GM19328 (cell line): ENCODE results near the gene DIO3.
"Not testable (repeated sequence)": the region's sequence is repeated elsewhere in the genome, so short reads cannot be mapped to it uniquely, and the experiment has no call there.

ENCODE experiments used
- ATAC-seq: cut with Tn5 transposase; IDR thresholded peaks from one replicate; pipeline ENCODE4 v1.9.1; 2021; ENCODE audit warnings: mild to moderate bottlenecking, moderate library complexity; ENCODE audit not compliant: unreplicated experiment

DIO3 gene

GRCh38 chr14:101540481-101541462 lies 20.5 kb upstream of the DIO3 start:
- no peak for ATAC-seq

DNA sequence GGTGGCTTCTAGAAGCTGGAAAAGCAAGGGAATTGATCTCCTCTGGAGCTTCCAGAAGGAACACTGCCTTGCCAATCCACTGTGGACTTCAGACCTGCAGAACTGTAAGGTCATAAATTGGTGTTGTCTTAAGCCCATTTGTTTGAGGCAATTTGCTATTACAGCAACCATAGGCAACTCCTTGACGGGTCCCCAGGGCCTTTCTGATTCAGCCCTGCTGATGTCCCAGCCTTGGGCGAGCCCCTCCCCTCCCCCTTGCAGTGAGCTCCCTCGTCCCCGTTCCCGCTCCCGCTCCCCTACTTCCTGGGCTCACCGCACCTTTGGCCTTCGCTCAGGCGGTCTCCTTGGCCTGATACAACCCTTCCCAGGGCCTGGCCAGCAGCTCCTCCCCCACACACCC lies 18.9 kb upstream of the DIO3 start:
- ATAC-seq = no peak

GRCh38 chr14:101543814-101544213 lies 17.5 kb upstream of the DIO3 start:
- no peak for ATAC-seq

- no peak for ATAC-seq
Measured at GRCh38 chr14:101544550-101544949, 16.7 kb upstream of the DIO3 start.

DNA sequence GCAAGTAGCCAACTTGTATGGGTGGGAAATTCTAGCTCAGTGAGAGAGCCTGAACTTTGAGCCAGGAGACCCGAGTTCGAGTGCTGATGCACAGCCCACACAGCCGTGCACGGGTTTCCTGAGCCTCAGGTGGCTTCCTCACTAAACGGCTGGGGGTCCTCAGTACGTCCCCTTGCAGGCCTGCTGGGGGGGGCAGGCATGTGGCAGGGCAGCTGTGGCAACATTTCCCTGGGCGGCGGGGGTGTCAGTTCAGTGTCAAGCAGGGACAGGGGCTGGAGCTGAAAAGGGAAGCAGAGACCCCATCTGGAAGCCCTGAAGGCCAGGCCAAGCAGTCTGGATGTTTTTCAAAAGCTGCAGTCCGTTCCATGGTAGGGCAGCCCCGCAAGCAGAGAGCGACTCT lies 14.6 kb upstream of the DIO3 start:
- ATAC-seq = no peak

DNA sequence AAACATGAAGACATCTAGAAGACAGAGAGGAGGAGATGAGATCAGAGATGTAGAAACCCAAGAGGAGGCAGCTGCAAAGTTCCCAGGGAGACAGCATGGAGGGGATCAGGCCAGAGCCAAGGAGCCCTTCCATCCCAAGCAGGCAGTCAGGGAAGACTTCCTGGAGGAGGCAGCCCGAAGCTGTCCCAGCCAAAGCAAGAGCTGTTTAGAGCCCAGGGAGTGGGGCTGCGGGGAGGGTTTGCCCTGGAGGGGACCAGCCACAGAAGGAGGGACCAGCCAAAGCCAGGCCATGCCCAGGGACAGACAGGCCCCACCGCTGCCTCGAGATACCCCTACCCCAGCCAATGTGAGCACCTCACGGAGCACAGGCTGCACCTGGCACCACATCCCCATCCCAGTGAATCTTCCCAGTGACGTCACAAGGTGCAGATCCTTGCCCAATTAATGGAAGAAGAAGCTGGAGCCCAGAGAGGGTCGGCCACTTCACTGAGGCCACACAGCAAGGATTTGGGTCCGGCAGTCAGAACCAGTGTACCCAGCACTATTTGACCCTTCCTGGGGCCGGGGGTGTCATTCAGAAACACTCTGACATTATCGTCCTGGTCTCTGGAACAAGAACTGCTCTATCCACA lies 14.1 kb upstream of the DIO3 start:
- ATAC-seq = no peak

- no peak for ATAC-seq
Measured at GRCh38 chr14:101547961-101548669, 13.2 kb upstream of the DIO3 start.

- no peak for ATAC-seq
Measured at GRCh38 chr14:101548710-101549109, 12.6 kb upstream of the DIO3 start.

- no peak for ATAC-seq
Measured at GRCh38 chr14:101549154-101549553, 12.1 kb upstream of the DIO3 start.

DNA sequence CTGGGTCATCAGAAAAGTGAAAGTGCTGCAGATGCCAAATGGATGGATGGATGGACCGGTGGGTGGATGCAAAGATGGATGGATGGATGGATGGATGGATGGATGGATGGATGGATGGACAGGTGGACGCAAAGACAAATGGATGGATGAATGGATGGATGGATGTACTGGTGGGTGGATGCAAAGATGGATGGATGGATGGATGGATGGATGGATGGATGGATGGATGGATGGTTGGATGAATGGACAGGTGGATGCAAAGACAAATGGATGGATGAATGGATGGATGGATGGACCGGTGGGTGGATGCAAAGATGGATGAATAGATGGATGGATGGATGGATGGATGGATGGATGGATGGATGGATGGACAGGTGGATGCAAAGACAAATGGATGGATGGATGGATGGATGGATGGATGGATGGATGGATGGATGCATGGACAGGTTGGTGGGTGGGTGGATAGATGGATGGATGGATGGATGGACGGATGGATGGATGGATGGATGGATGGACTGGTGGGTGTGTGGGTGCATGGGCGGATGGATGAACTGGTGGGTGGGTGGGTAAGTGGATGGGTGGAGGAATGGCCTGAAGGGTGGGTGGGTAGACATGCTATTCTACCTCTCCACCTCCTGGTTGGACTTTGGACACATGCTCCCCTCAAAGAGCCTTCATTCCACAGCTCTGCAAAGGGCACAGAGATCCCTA lies 10.9 kb upstream of the DIO3 start:
- ATAC-seq = not testable (repeated sequence)

GRCh38 chr14:101551729-101552595 lies 9.3 kb upstream of the DIO3 start:
- no peak for ATAC-seq

DNA sequence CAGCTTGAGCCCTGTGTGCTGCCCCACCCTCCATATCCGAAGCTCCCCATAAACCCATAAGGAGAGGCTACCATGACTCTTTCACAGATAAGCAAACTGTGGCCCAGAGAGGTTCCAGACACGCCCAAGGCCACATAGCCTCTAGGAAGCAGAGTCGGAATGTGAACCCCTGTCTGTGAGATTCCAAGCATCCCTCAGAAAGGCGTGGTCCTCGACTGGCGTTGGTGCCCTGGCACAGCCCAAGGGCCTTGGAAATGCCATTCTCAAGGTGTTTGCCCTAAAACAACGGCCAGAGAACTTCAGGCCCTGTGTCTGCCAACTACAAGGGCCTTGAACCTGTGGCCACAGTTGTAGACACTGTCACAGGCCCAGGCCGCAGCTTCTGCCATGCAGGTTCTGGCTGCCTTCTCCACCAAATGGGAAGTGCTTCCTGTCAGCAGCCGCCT lies 8.5 kb upstream of the DIO3 start:
- no peak for ATAC-seq

GRCh38 chr14:101553393-101553792 lies 7.9 kb upstream of the DIO3 start:
- ATAC-seq = no peak

DNA sequence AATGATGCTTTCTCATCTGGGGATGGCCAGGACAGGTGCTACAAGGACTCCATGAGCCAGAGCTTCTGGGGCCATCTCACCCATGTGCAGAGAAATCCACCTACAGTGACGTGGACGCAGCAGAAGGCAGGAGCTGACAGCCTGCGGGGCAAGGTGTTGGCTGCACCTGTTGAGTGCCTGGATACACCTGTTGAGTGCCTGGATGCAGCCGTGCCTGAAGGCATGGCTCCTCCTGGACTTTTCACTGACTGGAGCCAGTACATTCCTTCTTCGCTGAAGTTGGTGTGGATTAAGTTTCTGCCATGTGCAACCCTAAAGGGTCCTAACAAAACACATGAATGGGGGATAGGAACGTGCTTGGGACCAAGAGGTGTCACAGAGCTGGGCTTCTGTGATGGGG lies 7.4 kb upstream of the DIO3 start:
- no peak for ATAC-seq

- no peak for ATAC-seq
Measured at GRCh38 chr14:101554991-101555668, 6.2 kb upstream of the DIO3 start.

- not testable (repeated sequence) for ATAC-seq
Measured at GRCh38 chr14:101555669-101556043, 5.6 kb upstream of the DIO3 start.

DNA sequence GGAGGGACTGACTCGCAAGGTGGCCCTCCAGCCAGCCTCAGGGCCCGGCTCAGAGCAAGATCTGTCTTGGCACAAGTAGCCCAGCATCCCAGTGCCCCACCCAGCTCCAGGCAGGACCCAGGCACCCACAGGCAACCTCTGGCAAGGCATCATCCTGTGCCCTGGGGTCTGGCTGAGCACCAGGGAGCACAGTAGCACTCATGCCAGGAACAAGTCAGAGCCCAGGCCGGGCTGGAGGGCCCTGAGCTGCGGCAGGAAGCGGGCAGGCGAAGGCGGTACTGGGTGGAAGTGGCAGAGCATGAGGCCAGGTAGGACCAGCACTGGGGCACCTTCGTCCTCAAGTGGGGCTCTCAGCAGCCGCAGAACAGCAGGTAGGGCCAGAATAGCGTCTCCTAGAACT lies 5.2 kb upstream of the DIO3 start:
- ATAC-seq = no peak

- no peak for ATAC-seq
Measured at GRCh38 chr14:101556566-101557320, 4.6 kb upstream of the DIO3 start.

GRCh38 chr14:101557321-101557695 lies 4.0 kb upstream of the DIO3 start:
- ATAC-seq = no peak
